K562 (cell line): ENCODE results near the gene ROM1. TPM values are rescaled to one million over a fixed set of nuclear protein-coding genes. Genes with fewer than 3 reads are reported as not detected.

ENCODE experiments used
- DDX20 ChIP-seq: fragments of 450-650 bp; IDR thresholded peaks from 2 replicates; pipeline ENCODE4 v1.6.1; 2016; ENCODE audit warnings: missing genetic modification characterization, low read depth, mild to moderate bottlenecking, missing compliant biosample characterization, moderate library complexity
- FOS ChIP-seq: IDR thresholded peaks from 3 replicates; pipeline ENCODE4 v1.6.1; 2011; ENCODE audit not compliant: insufficient read length; ENCODE audit errors: extremely low read depth
- REST ChIP-seq, 2 experiments: fragments of 450-650 bp; formaldehyde crosslinking in 1 of 2; IDR thresholded peaks; 2 replicates each; pipeline versions ENCODE4 v1.4.0 to v1.6.1; 2014 to 2020; ENCODE audit warnings: mild to moderate bottlenecking in 2 of 2, borderline replicate concordance in 1 of 2, low read depth in 1 of 2
- SMARCE1 ChIP-seq: fragments of 450-650 bp; IDR thresholded peaks from 2 replicates; pipeline ENCODE4 v1.7.1; 2016; ENCODE audit warnings: mild to moderate bottlenecking
- STAT5B ChIP-seq: fragments of 250-450 bp; sonication (Bioruptor Pico); IDR thresholded peaks from 2 replicates; pipeline ENCODE4 v1.8.0; 2021; ENCODE audit warnings: mild to moderate bottlenecking, inconsistent platforms
- THAP12 ChIP-seq: fragments of 250-450 bp; sonication (Bioruptor Pico); IDR thresholded peaks from 2 replicates; pipeline ENCODE4 v1.9.0; 2021; ENCODE audit warnings: mild to moderate bottlenecking, inconsistent platforms
- USF2 ChIP-seq: sonication (generic); formaldehyde crosslinking; IDR thresholded peaks from 2 replicates; pipeline ENCODE4 v1.5.0; 2020; ENCODE audit warnings: missing genetic modification reagents
- polyA plus RNA-seq, 8 experiments: library from polyadenylated mRNA; depleted of rRNA in 4 of 8; stranded (reverse) in 5 of 8; unstranded in 3 of 8; fragments of >200 nt; fragmentation: Nextera tagmentation in 2 of 8; fragmentation: Illumina TruSeq in 1 of 8; extraction: Ambion mirVana in 2 of 8; extraction: Trizol in 1 of 8; gene quantifications; 2 replicates each; pipeline versions ENCODE4 v1.2.1 to v1.2.3, GENCODE V29; 2011 to 2014; ENCODE audit warnings: inconsistent platforms in 1 of 8, missing spikeins in 1 of 8
- total RNA-seq, 7 experiments: library from RNA; depleted of rRNA in 6 of 7; stranded (reverse); fragments of >200 nt in 6 of 7; fragmentation: Illumina TruSeq in 2 of 7; extraction: Trizol in 2 of 7; gene quantifications; 2 replicates each; pipeline versions ENCODE4 v1.2.1 to v1.2.3, GENCODE V29; 2011 to 2021; ENCODE audit warnings: low replicate concordance in 1 of 7
- TF ChIP-seq, protein P1 (sequence below): fragments of 450-650 bp; conservative IDR thresholded peaks from 2 replicates; pipeline ENCODE4 v1.6.1; 2016; ENCODE audit warnings: missing genetic modification characterization, low read depth, mild to moderate bottlenecking, missing compliant biosample characterization, moderate library complexity

The ROM1 gene
- total and polyA plus RNA-seq, 9 of the 15 experiments (the other 6 are each of a cell fraction or from before 2014, with no cell fraction given): 0.75 to 4.0 (median 2.6) TPM

GRCh38 chr11:62602141-62603071 is 10.7 kb upstream of the ROM1 start (continued):
- TF ChIP-seq REST (IDR thresholded peaks at IDR 0.05; ENCODE audit: borderline replicate concordance): no peak
- TF ChIP-seq REST (CRISPR knock-in tag; IDR thresholded peaks at IDR 0.05; ENCODE audit: low read depth): no peak
- no peak for TF ChIP-seq FOS
- TF ChIP-seq USF2 (CRISPR knock-in tag): peak; percentile 82
- TF ChIP-seq, protein P1, sequence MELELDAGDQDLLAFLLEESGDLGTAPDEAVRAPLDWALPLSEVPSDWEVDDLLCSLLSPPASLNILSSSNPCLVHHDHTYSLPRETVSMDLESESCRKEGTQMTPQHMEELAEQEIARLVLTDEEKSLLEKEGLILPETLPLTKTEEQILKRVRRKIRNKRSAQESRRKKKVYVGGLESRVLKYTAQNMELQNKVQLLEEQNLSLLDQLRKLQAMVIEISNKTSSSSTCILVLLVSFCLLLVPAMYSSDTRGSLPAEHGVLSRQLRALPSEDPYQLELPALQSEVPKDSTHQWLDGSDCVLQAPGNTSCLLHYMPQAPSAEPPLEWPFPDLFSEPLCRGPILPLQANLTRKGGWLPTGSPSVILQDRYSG (tag): no peak
- no peak for TF ChIP-seq DDX20
- TF ChIP-seq STAT5B (CRISPR knock-in tag): no peak
- TF ChIP-seq SMARCE1: peak; percentile 29; the same call in 1 of the 2 replicates
- no peak for TF ChIP-seq THAP12
